GM13976 (cell line): Measurements from ENCODE around the gene CTNS.

Experiments
- DNase-seq: peaks from one replicate; pipeline ENCODE4 v3.0.0; 2012; ENCODE audit warnings: low spot score
- in situ Hi-C: fragments of 300-500 bp; cut with MboI; formaldehyde crosslinking; loops from one replicate; pipeline ENCODE4 v1.12.0; 2022; ENCODE audit warnings: low sequenced_read_pairs, mixed read lengths, inconsistent platforms; ENCODE audit not compliant: unreplicated experiment
- TF ChIP-seq, protein P1 (sequence below): IDR thresholded peaks from 2 replicates; pipeline ENCODE4 v1.5.1; 2012; ENCODE audit warnings: borderline replicate concordance, mild to moderate bottlenecking; ENCODE audit not compliant: insufficient read depth; ENCODE audit errors: extremely low read depth, missing control alignments, control extremely low read depth

Gene CTNS

DNA sequence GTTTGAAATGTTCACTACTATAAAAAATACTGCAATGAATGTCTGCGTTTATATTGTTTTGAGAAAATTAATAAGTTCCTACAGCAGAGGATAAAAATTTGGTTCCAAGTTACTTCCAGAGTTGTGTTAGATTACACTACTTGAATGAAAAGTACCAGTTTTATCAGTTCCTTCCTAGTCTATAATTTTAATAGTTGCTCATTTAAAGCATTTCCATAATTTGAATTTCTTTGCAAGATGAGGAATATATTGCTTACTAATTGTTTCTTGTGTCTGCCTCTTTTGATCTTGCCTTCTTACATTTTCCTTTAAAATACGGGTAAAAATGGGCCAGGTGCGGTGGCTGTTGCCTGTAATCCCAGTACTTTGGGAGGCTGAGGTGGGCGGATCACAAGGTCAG, 36.0 kb downstream of the CTNS start:
- no peak for DNase-seq
- in situ Hi-C loops, result no loop called here
- TF ChIP-seq, protein P1, sequence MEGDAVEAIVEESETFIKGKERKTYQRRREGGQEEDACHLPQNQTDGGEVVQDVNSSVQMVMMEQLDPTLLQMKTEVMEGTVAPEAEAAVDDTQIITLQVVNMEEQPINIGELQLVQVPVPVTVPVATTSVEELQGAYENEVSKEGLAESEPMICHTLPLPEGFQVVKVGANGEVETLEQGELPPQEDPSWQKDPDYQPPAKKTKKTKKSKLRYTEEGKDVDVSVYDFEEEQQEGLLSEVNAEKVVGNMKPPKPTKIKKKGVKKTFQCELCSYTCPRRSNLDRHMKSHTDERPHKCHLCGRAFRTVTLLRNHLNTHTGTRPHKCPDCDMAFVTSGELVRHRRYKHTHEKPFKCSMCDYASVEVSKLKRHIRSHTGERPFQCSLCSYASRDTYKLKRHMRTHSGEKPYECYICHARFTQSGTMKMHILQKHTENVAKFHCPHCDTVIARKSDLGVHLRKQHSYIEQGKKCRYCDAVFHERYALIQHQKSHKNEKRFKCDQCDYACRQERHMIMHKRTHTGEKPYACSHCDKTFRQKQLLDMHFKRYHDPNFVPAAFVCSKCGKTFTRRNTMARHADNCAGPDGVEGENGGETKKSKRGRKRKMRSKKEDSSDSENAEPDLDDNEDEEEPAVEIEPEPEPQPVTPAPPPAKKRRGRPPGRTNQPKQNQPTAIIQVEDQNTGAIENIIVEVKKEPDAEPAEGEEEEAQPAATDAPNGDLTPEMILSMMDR, result no peak

DNA sequence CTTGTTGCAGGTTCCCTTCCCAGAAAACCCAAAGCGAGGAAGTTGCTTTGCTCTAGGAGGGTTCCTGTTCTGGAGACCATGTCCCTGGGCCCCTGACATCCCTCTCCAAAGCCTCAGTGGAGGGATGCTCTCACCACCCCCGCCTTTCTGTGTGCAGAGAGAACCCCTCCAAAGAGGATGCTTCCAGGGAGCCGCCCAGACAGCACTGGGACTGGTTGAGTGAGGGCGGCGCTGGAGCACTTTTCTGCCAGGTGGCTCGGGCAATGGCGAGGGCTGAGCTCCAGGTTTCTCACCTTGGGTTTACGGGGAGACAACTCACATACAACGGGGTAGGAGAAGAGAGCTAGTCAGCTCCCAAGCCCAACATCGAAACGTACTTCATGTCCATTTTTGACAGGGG, 39.3 kb downstream of the CTNS start:
- TF ChIP-seq, protein P1, result no peak
- in situ Hi-C loops, result no loop called here
- DNase-seq, result no peak

DNA sequence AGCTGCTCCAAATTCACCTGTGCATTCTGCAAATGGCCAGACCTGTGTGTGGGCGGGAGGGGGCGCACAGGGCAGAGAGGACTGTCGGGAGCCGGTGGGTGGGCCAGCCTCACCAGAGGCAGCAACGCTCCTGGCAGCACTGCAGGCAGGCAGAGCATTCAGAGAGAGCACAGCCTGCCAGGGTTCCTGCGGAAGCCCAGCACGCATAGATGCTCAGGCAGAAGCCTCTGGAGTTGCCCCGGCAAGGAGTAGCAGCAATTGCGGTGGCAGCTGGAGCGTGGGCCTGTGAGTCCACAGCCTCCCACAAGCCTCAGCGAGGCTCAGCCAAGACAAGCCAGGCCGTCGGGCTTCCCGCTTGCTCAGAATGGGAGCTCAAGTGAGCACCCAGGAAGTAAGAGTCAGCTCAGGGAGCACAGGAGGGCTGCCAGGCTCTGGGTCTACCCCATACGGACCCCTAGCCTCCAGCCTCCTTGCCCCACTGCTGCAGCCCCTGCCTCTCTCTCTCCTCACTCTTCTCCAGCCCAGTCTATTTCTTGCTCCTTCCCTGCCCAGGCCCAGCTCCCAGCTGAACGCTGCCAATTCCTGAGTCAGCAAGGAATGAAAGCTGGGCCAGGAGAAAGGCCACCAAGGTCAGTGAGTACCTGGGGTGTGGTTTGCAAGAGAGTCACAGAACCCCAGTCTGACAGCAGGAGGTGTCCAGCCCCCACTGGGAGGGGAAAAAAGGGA, 41.7 kb downstream of the CTNS start:
- no peak for DNase-seq
- TF ChIP-seq, protein P1, result no peak
- in situ Hi-C loops, result no loop called here

DNA sequence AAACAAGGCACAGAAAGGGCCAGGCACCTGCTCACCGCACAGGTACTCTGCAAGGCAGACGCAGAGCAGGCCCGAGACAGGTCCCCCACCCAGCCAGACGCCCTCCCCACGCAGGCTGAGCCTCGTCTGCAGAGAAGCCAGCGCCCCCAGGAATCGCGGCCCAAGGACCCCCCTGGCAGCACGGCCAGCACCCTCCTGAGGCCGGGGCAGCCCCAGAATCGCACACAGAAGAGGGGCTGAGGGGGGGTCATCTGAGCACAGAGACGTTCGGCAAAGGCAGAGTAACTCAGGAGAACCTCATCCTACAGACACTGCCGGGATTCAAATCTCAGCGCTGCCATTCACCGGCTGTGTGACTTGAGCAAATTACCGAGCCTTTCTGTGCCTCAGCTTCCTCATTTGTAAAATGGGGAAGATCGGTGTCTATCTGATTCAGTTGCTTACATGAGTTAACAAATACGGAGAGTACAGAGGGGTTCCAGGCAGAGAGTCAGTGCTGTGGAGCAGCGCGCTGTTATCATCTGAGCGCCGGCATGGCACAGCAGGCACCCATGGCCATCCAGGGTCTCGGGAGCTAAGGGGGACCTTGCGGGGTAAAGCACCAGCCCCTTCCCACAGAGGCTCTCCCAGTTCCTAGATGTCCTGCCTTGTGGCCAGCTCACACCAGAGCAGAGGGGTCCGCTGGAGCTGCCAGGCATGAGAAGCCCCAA, 42.4 kb downstream of the CTNS start:
- TF ChIP-seq, protein P1, result no peak

DNA sequence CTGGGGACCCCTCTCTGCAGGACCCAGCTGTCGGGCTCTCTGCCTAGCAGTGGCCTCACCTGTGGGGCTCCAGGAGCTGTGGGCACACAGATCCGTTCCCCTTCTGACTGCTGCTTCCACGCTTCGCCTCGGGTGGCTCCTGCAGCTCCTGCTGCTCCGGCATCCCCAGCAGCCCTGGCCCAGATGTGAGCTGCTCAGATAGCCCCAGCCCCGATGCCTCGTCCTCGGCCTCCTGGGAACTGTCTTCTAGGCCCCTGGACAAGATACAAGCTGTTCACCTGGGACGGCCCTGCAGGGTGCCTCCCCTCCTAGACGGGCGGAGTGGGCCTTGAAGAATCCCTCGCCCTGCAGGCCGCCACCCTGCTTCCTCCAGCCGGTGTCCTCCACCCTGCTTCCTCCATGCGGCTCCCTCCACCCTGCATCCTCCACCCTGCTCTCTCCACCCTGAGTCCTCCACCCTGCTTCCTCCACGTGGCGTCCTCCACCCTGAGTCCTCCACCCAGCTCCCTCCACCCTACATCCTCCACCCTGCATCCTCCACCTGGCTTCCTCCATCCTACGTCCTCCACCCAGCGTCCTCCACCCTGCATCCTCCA, 43.1 kb downstream of the CTNS start:
- DNase-seq, result no peak
- in situ Hi-C loops, result no loop called here
- TF ChIP-seq, protein P1, result no peak

More for the DNA sequence above, 42.4 kb downstream of the CTNS start:
- DNase-seq, result no peak
- in situ Hi-C loops, result no loop called here

DNA sequence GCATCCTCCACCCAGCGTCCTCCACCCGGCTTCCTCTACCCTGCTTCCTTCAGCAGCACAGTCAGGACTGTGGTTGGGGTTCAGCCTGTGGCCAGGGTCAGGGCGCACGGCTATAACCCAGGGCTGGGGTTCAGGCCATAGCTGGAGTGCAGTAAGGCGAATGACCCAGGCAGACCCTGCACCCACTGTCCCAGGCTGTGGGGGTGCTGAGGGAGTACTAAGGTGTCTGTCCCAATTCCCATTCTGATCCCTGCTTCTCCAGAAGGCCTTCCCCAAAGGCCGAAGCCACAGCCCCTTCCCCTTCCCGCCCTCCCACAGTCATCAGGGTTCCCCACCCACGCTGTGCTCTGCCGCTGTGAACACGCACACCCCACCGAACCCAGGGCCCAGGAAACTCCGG, 44.5 kb downstream of the CTNS start:
- TF ChIP-seq, protein P1, result no peak
- DNase-seq, result no peak
- in situ Hi-C loops, result no loop called here
